ENCODE results near the gene KL. TPM values are rescaled to one million over a fixed set of nuclear protein-coding genes. Genes with fewer than 3 reads are reported as not detected.

Gene KL
- total RNA-seq (1 to 10 TPM in 3 of 9 donors, under 1 TPM in 6; 0.24 to 2.8 (median 0.78) TPM), polyA plus RNA-seq (1 to 10 TPM in 1 of 3 donors, under 1 TPM in 2; 0.40 to 2.6 (median 0.54) TPM)
- long read RNA-seq, donor 1: 0 reads
- long read RNA-seq, donor 2: 0 reads
- long read RNA-seq, donor 3: 0 reads
- long read RNA-seq, donor 4: 0 reads
- long read RNA-seq, donor 5, partial matches to known transcripts: 0 of 1 reads
- long read RNA-seq, donor 5, other reads (novel, unspliced or antisense): 1 of 1 reads
- long read RNA-seq, donor 6: 0 reads
- long read RNA-seq, donor 7: 0 reads
- long read RNA-seq, donor 8: 0 reads
- long read RNA-seq, donor 9: 0 reads
- long read RNA-seq, donor 10: 0 reads

GRCh38 chr13:33016414-33017322 is at the start of gene KL:
Gene KL, plus strand, starts transcription at chr13:33016423. Its CDS starts 18 bp downstream, at chr13:33016441.
- peak within 1 kb of the TSS in 2 of 4 donors; percentile 10 to 56 for H3K4me3 ChIP-seq
- no peaks in the 10 kb centered on the region for H3K4me1 ChIP-seq (replicated peaks in 1 of 2)
- WGBS, 4 donors: 7 to 40% (median 21%) methylated on average over 1 to 106 of the region's 106 CpGs
- peak in 1 of 6 experiments; percentile 14 for TF ChIP-seq CTCF (IDR thresholded peaks at IDR 0.05)
- TF ChIP-seq POLR2A (IDR thresholded peaks at IDR 0.05): no peak
- peak in 6 of 7 donors; percentile 7 to 54 (median 22) for DNase-seq
- H3K27ac ChIP-seq: peak within 1 kb of the TSS in 2 of 5 donors; percentile 55 to 63
- no peaks in the 10 kb centered on the region for H3K27me3 ChIP-seq
- H3K9me3 ChIP-seq (replicated peaks in 1 of 3): no peaks in the 10 kb centered on the region
- intact Hi-C loops (cut with DNase I): no loop called here
- no peaks in the 10 kb centered on the region for H3K36me3 ChIP-seq (replicated peaks in 1 of 2)

GRCh38 chr13:32967584-32968182 is 48.5 kb upstream of the KL start:
- Histone ChIP-seq H3K36me3 (replicated peaks in 1 of 2) (no peaks in the 10 kb centered on the region), H3K4me1 (replicated peaks in 1 of 2) (peaks cover 0 to 6% of the 10 kb centered on the region in 2 donors), H3K27me3 (no peaks in the 10 kb centered on the region), H3K9me3 (replicated peaks in 1 of 3) (no peaks in the 10 kb centered on the region), H3K27ac (no peak overlapping the region), H3K4me3 (no peak overlapping the region)
- no peak for TF ChIP-seq POLR2A (IDR thresholded peaks at IDR 0.05)
- no peak for TF ChIP-seq CTCF (IDR thresholded peaks at IDR 0.05)
- DNase-seq: no peak
- intact Hi-C loops (cut with DNase I): no loop called here
- 78 to 91% (median 86%) methylated on average over 5 of the region's 5 CpGs for WGBS, 4 donors

GRCh38 chr13:32968316-32968715 is 47.9 kb upstream of the KL start:
- no peaks in the 10 kb centered on the region for H3K36me3 ChIP-seq (replicated peaks in 1 of 2)
- TF ChIP-seq POLR2A (IDR thresholded peaks at IDR 0.05): no peak
- no peaks in the 10 kb centered on the region for H3K27me3 ChIP-seq
- peaks cover 0 to 6% of the 10 kb centered on the region in 2 donors for H3K4me1 ChIP-seq (replicated peaks in 1 of 2)
- intact Hi-C loops (cut with DNase I): no loop called here
- H3K4me3 ChIP-seq: no peak overlapping the region
- no peak overlapping the region for H3K27ac ChIP-seq
- DNase-seq: no peak
- H3K9me3 ChIP-seq (replicated peaks in 1 of 3): no peaks in the 10 kb centered on the region
- 92 to 97% (median 94%) methylated on average over 1 of the region's 1 CpG for WGBS, 4 donors

GRCh38 chr13:32968793-32969192 is 47.4 kb upstream of the KL start:
- WGBS, 4 donors: 52 to 68% (median 55%) methylated on average over 3 of the region's 3 CpGs
- H3K27ac ChIP-seq: no peak overlapping the region

More at GRCh38 chr13:32968793-32969192, 47.4 kb upstream of the KL start:
- Histone ChIP-seq H3K4me3 (no peak overlapping the region), H3K27me3 (no peaks in the 10 kb centered on the region), H3K9me3 (replicated peaks in 1 of 3) (no peaks in the 10 kb centered on the region), H3K4me1 (replicated peaks in 1 of 2) (peaks cover 0 to 6% of the 10 kb centered on the region in 2 donors), H3K36me3 (replicated peaks in 1 of 2) (no peaks in the 10 kb centered on the region)
- intact Hi-C loops (cut with DNase I): no loop called here
- no peak for TF ChIP-seq CTCF (IDR thresholded peaks at IDR 0.05)
- no peak for TF ChIP-seq POLR2A (IDR thresholded peaks at IDR 0.05)
- DNase-seq: no peak

Data from adrenal gland (tissue), 19 donors.